Measurements from ENCODE around the gene OPCML.

OPCML gene

GRCh38 chr11:133570376-133570775 is 38.1 kb upstream of the OPCML start:
- CTCF ChIA-PET = interaction anchor here (0.9 kb wide), 1 partner anchor 12 kb away, joined by 3 read pairs; no protein-coding TSS in a partner anchor
- DNase-seq (ENCODE audit: extremely low spot score) = no peak
- TF ChIP-seq CTCF (IDR thresholded peaks at IDR 0.05; ENCODE audit: control extremely low read depth, extremely low read depth, low read depth, missing control alignments) = no peak
- POLR2A ChIA-PET = no interaction called here

- no peak for TF ChIP-seq CTCF (IDR thresholded peaks at IDR 0.05; ENCODE audit: control extremely low read depth, extremely low read depth, low read depth, missing control alignments)
- no peak for DNase-seq (ENCODE audit: extremely low spot score)
- CTCF ChIA-PET = no interaction called here
- POLR2A ChIA-PET = no interaction called here
Observed at GRCh38 chr11:133563505-133564025, 31.3 kb upstream of the OPCML start.

GRCh38 chr11:133560472-133560855 is 28.2 kb upstream of the OPCML start:
- TF ChIP-seq CTCF (IDR thresholded peaks at IDR 0.05; ENCODE audit: control extremely low read depth, extremely low read depth, low read depth, missing control alignments) = no peak
- no peak for DNase-seq (ENCODE audit: extremely low spot score)
- ChIA-PET POLR2A (no interaction called here), CTCF (no interaction called here)

- TF ChIP-seq CTCF (IDR thresholded peaks at IDR 0.05; ENCODE audit: control extremely low read depth, extremely low read depth, low read depth, missing control alignments) = no peak
- ChIA-PET POLR2A (no interaction called here), CTCF (no interaction called here)
- DNase-seq (ENCODE audit: extremely low spot score) = no peak
Observed at GRCh38 chr11:133559833-133560471, 27.7 kb upstream of the OPCML start.

GRCh38 chr11:133559382-133559781 is 27.1 kb upstream of the OPCML start:
- TF ChIP-seq CTCF (IDR thresholded peaks at IDR 0.05; ENCODE audit: control extremely low read depth, extremely low read depth, low read depth, missing control alignments) = no peak
- CTCF ChIA-PET = no interaction called here
- DNase-seq (ENCODE audit: extremely low spot score) = no peak
- POLR2A ChIA-PET = no interaction called here

- TF ChIP-seq CTCF (IDR thresholded peaks at IDR 0.05; ENCODE audit: control extremely low read depth, extremely low read depth, low read depth, missing control alignments) = no peak
- POLR2A ChIA-PET = no interaction called here
- no peak for DNase-seq (ENCODE audit: extremely low spot score)
- CTCF ChIA-PET = no interaction called here
Observed at GRCh38 chr11:133555034-133555433, 22.7 kb upstream of the OPCML start.
